ENCODE data around the gene SLCO3A1.

The SLCO3A1 gene

DNA sequence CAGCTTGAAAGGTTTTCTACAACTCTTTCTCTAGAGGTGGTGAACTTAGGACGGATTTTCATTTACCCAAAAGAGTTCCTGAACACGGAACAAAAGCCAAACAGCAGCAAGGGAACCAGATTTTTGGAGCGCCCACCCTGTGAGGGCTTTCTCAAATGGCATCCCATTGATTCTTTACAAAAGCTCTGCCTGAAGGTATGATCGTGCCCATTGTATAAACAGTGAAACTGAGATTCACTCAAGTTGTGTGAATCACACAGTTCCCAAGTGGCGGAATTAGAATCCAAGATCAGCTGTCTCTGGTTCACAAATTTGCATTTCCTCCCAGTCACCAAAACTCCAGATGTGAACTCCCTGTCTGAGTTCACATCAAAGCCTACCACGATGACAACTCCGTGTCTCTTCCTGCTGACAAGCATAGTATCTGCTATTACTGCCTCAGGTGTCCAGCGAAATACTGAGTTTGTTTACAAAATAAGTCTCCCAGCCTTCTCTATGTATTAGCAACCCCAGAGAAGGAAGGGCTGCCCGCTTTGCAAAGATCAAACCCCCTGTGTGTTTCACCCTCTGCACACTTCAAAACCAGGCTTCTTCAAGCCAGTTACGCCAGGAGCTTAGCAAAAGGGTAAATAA is 304.3 kb downstream of the SLCO3A1 start:
- Histone ChIP-seq H3K4me1 (ENCODE audit: control insufficient read depth, insufficient read depth, low read length) (no peaks in the 10 kb centered on the region), H3K4me2 (ENCODE audit: low read length) (no peak overlapping the region), H3K9me3 (replicated peaks; ENCODE audit: low read length) (no peaks in the 10 kb centered on the region), H3K4me3 (ENCODE audit: low read length) (no peak overlapping the region), H3K27me3 (ENCODE audit: control insufficient read depth, insufficient read depth, low read length) (no peaks in the 10 kb centered on the region), H3K36me3 (ENCODE audit: insufficient read depth, low read length) (no peaks in the 10 kb centered on the region), H3K9ac (ENCODE audit: low read depth, low read length) (no peak overlapping the region)

DNA sequence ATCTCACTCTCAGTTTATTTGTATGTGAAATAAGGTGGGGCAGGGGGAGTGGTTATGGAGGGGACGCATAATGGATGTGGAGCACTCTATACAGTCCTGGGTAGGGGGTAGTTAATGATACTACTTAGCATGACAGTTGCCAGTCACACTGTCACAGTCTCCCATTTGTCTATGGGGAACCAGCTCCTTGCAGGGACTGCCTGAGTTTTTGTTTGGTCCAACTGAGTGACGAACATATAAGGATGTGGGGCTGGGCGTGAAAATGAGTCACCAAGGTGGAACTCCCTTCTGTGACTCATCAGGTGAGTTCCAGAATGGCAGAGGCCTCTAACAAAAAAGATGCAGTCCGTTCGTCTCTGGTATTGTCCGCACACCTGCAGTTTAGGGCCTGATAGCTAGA is 304.9 kb downstream of the SLCO3A1 start:
- Histone ChIP-seq H3K9ac (ENCODE audit: low read depth, low read length) (no peak overlapping the region), H3K4me1 (ENCODE audit: control insufficient read depth, insufficient read depth, low read length) (no peaks in the 10 kb centered on the region), H3K9me3 (replicated peaks; ENCODE audit: low read length) (no peaks in the 10 kb centered on the region), H3K4me3 (ENCODE audit: low read length) (no peak overlapping the region), H3K36me3 (ENCODE audit: insufficient read depth, low read length) (no peaks in the 10 kb centered on the region), H3K27me3 (ENCODE audit: control insufficient read depth, insufficient read depth, low read length) (no peaks in the 10 kb centered on the region), H3K4me2 (ENCODE audit: low read length) (no peak overlapping the region)

DNA sequence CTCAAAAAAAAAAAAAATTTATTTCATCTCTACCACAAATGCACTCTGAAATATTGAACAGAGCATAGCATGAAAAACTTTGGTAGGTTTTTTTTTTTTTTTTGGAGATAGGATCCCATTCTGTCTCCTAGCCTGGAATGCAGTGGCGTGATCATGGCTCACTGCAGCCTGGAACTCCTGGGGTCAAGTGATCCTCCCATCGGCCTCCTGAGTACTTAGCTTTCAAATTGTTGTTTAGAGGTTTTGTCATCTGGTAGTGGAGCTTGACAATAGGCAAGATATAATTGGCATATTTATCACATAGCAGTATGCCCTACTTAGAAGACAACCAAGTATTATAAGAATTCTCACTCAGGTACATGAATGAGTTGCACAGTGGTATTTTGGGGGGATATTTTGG is 306.0 kb downstream of the SLCO3A1 start:
- H3K27me3 ChIP-seq (ENCODE audit: control insufficient read depth, insufficient read depth, low read length), result no peaks in the 10 kb centered on the region
- H3K4me2 ChIP-seq (ENCODE audit: low read length), result no peak overlapping the region
- H3K4me1 ChIP-seq (ENCODE audit: control insufficient read depth, insufficient read depth, low read length), result no peaks in the 10 kb centered on the region
- no peak overlapping the region for H3K9ac ChIP-seq (ENCODE audit: low read depth, low read length)
- H3K4me3 ChIP-seq (ENCODE audit: low read length), result no peak overlapping the region
- H3K36me3 ChIP-seq (ENCODE audit: insufficient read depth, low read length), result no peaks in the 10 kb centered on the region
- H3K9me3 ChIP-seq (replicated peaks; ENCODE audit: low read length), result no peaks in the 10 kb centered on the region

DNA sequence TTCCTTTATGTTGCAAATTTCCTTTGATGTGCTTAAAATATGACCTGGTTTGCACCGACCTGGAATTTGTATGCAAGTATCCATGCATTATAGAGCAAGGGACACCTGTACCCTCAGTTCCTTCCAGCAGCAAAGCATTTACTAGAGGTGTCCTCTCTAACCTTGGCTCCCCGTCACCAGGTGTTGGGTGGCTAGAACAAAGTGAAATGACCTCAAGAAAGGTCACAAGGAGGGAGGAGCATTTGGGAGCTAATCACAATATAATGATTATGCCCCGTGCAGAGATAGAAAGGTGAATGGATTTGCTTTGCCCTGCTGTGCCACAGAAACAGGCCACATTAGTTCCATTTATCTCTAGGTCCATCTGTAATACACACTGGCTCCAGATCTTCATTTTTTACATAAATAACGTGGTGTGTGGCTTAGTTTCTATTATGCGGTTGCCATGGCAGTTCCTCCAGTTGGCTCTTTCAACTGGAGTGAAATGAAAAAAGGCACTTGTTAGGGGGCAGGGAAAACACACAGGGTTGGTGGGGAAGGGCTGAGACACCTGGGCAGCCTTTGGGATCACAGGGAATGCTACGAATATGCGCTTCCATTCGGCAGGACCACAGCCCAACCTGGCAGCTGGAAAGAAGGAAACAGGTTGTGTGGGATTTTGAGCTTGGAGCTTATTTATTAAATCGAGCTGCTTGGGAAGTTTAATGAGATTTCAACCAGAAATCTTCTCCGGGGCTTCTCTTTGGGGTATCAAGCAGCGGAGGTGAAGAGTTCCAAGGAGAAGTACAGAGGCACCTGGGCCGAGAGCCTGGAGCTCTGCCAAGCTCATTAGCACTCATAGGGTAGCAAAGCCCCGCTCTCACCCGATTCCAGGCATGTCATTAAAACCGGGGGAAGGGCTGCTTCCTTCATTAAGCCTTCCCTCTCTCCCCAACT is 306.7 kb downstream of the SLCO3A1 start:
- Histone ChIP-seq H3K36me3 (ENCODE audit: insufficient read depth, low read length) (no peaks in the 10 kb centered on the region), H3K9me3 (replicated peaks; ENCODE audit: low read length) (no peaks in the 10 kb centered on the region), H3K4me1 (ENCODE audit: control insufficient read depth, insufficient read depth, low read length) (no peaks in the 10 kb centered on the region), H3K4me3 (ENCODE audit: low read length) (no peak overlapping the region), H3K9ac (ENCODE audit: low read depth, low read length) (no peak overlapping the region), H3K27me3 (ENCODE audit: control insufficient read depth, insufficient read depth, low read length) (no peaks in the 10 kb centered on the region), H3K4me2 (ENCODE audit: low read length) (no peak overlapping the region)

GRCh38 chr15:92161039-92161670 is 307.6 kb downstream of the SLCO3A1 start:
- Histone ChIP-seq H3K9me3 (replicated peaks; ENCODE audit: low read length) (no peaks in the 10 kb centered on the region), H3K9ac (ENCODE audit: low read depth, low read length) (no peak overlapping the region), H3K36me3 (ENCODE audit: insufficient read depth, low read length) (no peaks in the 10 kb centered on the region)

DNA sequence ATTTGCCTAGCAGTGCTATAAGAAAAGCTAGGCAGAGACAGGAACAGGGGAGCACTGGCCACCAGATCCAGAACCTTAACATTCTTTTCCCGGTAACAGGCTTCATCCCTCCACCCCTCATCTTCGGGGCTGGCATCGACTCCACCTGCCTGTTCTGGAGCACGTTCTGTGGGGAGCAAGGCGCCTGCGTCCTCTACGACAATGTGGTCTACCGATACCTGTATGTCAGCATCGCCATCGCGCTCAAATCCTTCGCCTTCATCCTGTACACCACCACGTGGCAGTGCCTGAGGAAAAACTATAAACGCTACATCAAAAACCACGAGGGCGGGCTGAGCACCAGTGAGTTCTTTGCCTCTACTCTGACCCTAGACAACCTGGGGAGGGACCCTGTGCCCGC is 309.1 kb downstream of the SLCO3A1 start:
- no peaks in the 10 kb centered on the region for H3K4me1 ChIP-seq (ENCODE audit: control insufficient read depth, insufficient read depth, low read length)
- no peaks in the 10 kb centered on the region for H3K9me3 ChIP-seq (replicated peaks; ENCODE audit: low read length)
- H3K36me3 ChIP-seq (ENCODE audit: insufficient read depth, low read length), result no peaks in the 10 kb centered on the region
- no peak overlapping the region for H3K4me2 ChIP-seq (ENCODE audit: low read length)
- H3K27me3 ChIP-seq (ENCODE audit: control insufficient read depth, insufficient read depth, low read length), result no peaks in the 10 kb centered on the region
- H3K9ac ChIP-seq (ENCODE audit: low read depth, low read length), result no peak overlapping the region
- H3K4me3 ChIP-seq (ENCODE audit: low read length), result no peak overlapping the region

More at GRCh38 chr15:92161039-92161670, 307.6 kb downstream of the SLCO3A1 start:
- Histone ChIP-seq H3K4me2 (ENCODE audit: low read length) (no peak overlapping the region), H3K27me3 (ENCODE audit: control insufficient read depth, insufficient read depth, low read length) (no peaks in the 10 kb centered on the region), H3K4me1 (ENCODE audit: control insufficient read depth, insufficient read depth, low read length) (no peaks in the 10 kb centered on the region), H3K4me3 (ENCODE audit: low read length) (no peak overlapping the region)

DNA sequence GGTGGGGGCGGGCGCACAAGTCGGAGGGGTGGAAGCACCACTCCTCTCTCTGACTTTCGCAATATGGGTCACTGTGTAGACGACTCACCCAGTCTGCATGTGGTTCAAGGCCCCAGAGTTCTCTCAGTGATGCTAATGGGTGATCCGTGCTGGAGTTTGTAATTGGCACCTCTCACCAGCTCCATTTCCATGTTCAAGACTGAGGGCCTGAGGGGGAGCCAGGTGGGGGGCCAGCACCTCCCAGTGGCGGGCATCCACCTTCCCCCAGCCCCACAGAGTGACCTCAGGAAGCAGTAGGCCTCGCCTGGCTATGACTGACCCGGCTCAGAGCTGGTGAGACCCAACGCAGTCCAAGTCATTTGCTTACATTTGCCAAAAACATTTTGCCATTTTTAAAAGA is 310.1 kb downstream of the SLCO3A1 start:
- Histone ChIP-seq H3K4me1 (ENCODE audit: control insufficient read depth, insufficient read depth, low read length) (no peaks in the 10 kb centered on the region), H3K9ac (ENCODE audit: low read depth, low read length) (no peak overlapping the region), H3K36me3 (ENCODE audit: insufficient read depth, low read length) (no peaks in the 10 kb centered on the region), H3K9me3 (replicated peaks; ENCODE audit: low read length) (no peaks in the 10 kb centered on the region), H3K27me3 (ENCODE audit: control insufficient read depth, insufficient read depth, low read length) (no peaks in the 10 kb centered on the region), H3K4me2 (ENCODE audit: low read length) (no peak overlapping the region), H3K4me3 (ENCODE audit: low read length) (no peak overlapping the region)

GRCh38 chr15:92164327-92165000 is 311.0 kb downstream of the SLCO3A1 start:
- H3K27me3 ChIP-seq (ENCODE audit: control insufficient read depth, insufficient read depth, low read length), result no peaks in the 10 kb centered on the region
- H3K9ac ChIP-seq (ENCODE audit: low read depth, low read length), result no peak overlapping the region
- H3K9me3 ChIP-seq (replicated peaks; ENCODE audit: low read length), result no peaks in the 10 kb centered on the region
- H3K4me2 ChIP-seq (ENCODE audit: low read length), result no peak overlapping the region
- H3K4me1 ChIP-seq (ENCODE audit: control insufficient read depth, insufficient read depth, low read length), result no peaks in the 10 kb centered on the region
- H3K4me3 ChIP-seq (ENCODE audit: low read length), result no peak overlapping the region
- no peaks in the 10 kb centered on the region for H3K36me3 ChIP-seq (ENCODE audit: insufficient read depth, low read length)

GRCh38 chr15:92165001-92165346 is 311.5 kb downstream of the SLCO3A1 start:
- H3K4me3 ChIP-seq (ENCODE audit: low read length), result no peak overlapping the region
- no peaks in the 10 kb centered on the region for H3K9me3 ChIP-seq (replicated peaks; ENCODE audit: low read length)
- H3K36me3 ChIP-seq (ENCODE audit: insufficient read depth, low read length), result no peaks in the 10 kb centered on the region
- H3K4me2 ChIP-seq (ENCODE audit: low read length), result no peak overlapping the region
- no peak overlapping the region for H3K9ac ChIP-seq (ENCODE audit: low read depth, low read length)
- no peaks in the 10 kb centered on the region for H3K27me3 ChIP-seq (ENCODE audit: control insufficient read depth, insufficient read depth, low read length)
- no peaks in the 10 kb centered on the region for H3K4me1 ChIP-seq (ENCODE audit: control insufficient read depth, insufficient read depth, low read length)

GRCh38 chr15:92166029-92166428 is 312.5 kb downstream of the SLCO3A1 start:
- no peak overlapping the region for H3K4me2 ChIP-seq (ENCODE audit: low read length)
- no peaks in the 10 kb centered on the region for H3K9me3 ChIP-seq (replicated peaks; ENCODE audit: low read length)
- H3K4me3 ChIP-seq (ENCODE audit: low read length), result no peak overlapping the region
- no peaks in the 10 kb centered on the region for H3K4me1 ChIP-seq (ENCODE audit: control insufficient read depth, insufficient read depth, low read length)
- H3K27me3 ChIP-seq (ENCODE audit: control insufficient read depth, insufficient read depth, low read length), result no peaks in the 10 kb centered on the region
- H3K36me3 ChIP-seq (ENCODE audit: insufficient read depth, low read length), result no peaks in the 10 kb centered on the region
- H3K9ac ChIP-seq (ENCODE audit: low read depth, low read length), result no peak overlapping the region

DNA sequence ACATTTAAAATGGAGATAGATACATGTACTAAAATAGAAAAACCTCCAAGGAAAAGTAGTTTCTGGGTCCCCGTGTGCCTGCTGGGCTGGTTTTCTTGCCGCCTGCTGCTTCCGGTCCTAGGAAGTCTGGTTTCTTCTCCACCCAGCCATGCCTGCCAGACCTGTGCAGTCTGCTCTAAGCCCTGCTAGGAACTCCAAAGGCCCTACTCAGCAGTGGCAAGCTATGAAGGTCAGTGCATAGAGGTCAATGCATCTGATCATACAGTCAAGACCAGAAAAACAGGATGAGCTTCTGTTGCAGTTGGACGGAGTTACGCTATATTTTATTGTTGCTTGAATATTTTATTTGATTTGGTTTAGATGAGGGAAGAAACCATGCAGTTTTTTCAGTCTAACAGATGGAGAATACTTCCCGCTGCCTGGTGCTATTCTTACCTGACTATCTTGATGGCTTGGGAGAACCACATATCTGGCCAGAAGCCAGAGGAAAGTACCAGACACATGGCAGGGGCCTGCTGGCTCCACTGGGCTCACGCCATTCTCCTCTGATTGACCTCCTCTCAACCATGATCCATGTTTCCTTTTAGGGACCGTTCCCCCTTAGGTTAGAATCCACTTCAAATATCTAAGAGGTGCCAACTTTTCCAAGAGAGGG is 313.4 kb downstream of the SLCO3A1 start:
- Histone ChIP-seq H3K36me3 (ENCODE audit: insufficient read depth, low read length) (no peaks in the 10 kb centered on the region), H3K9me3 (replicated peaks; ENCODE audit: low read length) (no peaks in the 10 kb centered on the region), H3K27me3 (ENCODE audit: control insufficient read depth, insufficient read depth, low read length) (no peaks in the 10 kb centered on the region), H3K4me1 (ENCODE audit: control insufficient read depth, insufficient read depth, low read length) (no peaks in the 10 kb centered on the region), H3K4me2 (ENCODE audit: low read length) (no peak overlapping the region), H3K9ac (ENCODE audit: low read depth, low read length) (no peak overlapping the region), H3K4me3 (ENCODE audit: low read length) (no peak overlapping the region)
